SH-SY5Y (cell line): ENCODE measurements around the gene VSTM4.

ENCODE experiments used
- GATA2 ChIP-seq: IDR thresholded peaks from 2 replicates; pipeline ENCODE4 v1.6.1; 2011; ENCODE audit warnings: mild to moderate bottlenecking, low read depth, low read length
- GATA3 ChIP-seq: IDR thresholded peaks from 2 replicates; pipeline ENCODE4 v1.6.1; 2011; ENCODE audit warnings: low read depth, mild to moderate bottlenecking, low read length, moderate library complexity

The VSTM4 gene

DNA sequence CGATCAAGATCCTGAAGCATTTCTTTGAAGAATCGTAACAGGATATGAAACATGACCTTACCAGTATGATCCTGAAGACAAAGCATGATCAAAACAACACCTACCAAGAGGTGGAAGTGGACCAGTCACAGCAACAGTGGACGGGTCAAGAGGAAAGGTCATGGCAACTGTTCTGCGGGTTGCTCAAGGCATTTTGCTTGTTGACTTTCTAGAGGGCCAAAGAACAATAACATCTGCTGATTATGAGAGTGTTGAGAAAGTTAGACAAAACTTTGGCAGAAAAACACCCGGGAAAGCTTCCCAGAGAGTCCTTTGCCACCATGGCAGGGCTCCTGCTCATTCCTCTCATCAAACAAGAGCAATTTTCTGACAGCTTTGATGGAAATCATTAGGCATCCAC is 110.1 kb downstream of the VSTM4 start:
- TF ChIP-seq GATA3 (no peak), GATA2 (no peak)

DNA sequence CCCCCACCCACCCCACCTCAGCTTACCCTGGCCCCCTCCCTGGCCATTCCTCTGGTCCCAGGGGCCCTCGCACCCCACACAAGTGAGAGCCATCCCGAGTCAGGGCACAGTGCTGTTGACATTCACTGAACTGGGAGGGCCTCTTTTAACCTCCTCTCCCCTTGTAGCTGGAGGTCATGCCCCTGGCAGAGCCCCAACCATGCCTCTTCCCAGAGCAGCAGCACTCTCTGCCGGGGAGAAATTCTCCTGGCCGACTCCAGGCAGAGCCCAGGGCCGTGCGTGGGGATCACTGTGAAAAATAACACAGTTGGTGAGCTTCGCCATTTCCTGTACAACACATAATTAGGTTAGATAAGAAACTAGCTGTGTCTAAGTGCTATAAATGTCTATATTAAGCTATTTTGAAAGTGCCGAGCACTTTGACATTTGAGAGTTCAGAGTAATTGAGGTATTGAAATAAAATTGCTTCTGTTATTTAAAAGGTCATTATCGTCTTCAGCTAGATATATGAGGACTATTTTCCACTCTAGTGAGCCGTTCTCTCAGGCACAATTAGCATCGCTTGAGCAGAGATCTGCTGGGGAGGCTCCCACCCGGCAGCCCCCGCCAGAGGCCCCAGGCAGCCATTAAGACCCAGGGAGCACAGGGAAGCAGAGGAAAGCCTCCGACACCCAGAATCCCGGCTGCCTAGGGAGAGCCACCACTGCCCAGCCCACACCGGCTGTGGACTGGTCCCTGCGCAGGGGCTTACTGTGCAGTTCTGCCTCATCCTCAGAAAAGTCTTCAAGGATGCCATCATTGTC is 113.3 kb downstream of the VSTM4 start:
- no peak for TF ChIP-seq GATA2
- TF ChIP-seq GATA3, result no peak

DNA sequence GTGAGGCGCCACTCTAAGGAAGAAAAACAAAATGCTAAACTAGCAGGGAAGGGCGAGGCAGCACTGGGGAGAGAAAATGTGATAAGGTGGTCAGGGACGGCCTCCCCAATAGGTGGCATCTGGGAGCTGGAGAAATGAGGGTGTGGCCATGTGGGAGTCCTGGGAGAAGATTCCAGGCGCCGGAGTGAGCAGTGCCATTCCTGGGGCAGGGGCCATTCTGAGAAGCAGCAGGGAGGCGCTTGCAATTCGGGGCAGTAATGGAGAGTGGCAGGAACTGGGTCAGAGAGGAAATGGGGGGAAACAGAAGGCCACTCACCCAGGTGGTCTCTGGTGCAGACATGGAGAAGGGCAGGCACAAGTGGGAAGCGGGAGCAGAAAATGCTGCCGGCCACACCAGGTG is 113.9 kb downstream of the VSTM4 start:
- TF ChIP-seq GATA3 (no peak), GATA2 (no peak)

DNA sequence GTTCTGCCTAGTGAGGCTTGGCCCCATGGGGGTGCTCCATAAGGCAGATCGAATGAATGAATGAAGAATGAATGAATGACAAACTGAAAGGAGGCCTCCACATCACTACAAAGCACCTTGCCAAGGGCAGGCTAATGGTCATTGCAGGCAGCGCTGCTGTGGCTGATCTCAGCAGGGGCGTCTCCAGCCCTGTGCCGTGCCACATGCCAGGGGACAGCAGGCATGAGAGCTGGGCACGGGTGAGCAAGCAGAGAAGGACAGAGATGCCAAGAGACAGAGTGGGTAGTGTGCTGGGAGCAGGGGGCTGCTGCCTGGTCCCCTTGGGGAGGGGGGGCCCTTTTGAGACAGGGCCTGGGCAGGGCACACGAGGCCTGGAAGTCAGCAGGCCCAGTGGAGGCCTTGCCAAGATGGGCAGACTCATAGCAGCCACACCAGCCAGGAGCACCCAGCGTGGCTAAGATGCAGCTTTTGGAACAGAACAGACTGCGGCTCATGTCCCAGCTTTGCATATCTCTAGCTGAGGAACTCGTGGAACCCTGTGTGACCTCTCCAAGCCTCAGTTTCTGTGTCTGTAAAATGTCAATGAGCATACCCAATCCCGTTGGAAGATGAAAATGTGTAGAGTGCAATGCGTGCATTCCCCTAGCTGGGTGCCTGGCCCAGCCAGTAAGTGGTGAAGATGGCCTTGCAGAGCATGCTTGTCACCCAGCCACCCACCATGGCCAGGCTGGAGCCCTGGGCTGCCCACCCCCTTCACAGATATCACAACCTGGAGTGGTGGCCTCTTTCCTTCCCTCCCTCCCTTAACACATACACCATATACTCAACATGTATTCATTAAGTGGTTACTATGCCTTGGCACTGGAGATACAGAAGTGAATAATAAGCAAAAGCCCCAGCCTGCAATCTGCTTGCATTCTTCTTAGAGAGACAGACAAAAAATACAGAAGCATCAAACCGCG is 114.6 kb downstream of the VSTM4 start:
- TF ChIP-seq GATA2 (no peak), GATA3 (no peak)

DNA sequence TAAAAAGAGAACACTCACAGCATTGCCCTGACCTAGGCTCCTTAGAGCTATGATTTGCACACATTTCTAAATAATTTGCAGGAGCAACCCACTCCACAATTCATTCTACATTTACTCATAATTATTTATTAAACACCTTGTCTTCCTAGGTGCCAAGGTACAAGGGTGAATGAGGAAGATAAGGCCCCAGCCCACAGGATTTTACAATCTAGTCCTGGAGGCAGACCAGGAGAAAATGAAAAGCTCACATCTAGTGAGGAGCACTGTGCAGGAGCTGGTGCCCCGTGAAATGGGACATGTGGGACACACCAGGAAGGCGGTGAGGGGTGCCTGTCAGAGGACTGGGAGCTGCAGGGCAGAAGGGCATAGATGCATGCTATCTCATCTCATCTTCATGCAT is 116.0 kb downstream of the VSTM4 start:
- TF ChIP-seq GATA2, result no peak
- TF ChIP-seq GATA3, result no peak

DNA sequence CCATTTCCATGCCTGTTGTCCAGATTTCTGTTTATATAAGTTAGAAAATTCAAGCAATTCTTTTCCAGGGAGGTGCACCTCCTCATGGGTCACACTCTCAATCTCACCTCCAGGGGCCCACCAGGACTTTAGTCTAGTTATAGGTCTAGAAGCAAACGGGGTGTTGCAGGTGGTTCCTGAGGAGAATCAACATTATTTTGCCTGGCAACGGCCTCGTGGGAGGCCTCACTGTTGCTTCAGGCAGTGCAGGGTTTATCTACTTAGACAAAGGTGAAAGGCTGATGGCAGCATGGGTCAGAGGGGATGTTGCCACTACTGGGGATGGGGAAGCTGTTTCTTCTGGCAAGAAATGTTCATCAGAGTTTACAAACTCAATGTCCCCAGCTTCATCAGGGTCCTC is 119.0 kb downstream of the VSTM4 start:
- TF ChIP-seq GATA3 (no peak), GATA2 (no peak)

DNA sequence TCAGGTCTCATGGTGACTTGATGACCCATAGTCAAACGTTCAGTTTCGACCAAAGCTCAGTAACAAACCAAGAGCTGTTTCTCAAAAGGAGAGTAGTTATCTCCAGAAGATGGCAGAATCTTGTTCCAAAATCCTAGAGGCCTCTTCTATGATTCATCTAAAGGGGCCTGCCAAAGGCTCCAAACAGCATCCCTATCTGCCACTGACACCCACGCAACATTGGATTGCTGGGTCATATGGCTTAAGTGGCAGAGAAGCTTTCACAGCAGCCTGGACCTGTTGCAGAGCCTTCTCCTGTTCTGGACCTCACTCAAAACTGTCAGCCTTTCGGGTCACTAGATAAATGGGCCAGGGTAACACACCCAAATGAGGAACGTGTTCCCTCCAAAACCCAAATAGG is 121.7 kb downstream of the VSTM4 start:
- TF ChIP-seq GATA3, result no peak
- TF ChIP-seq GATA2, result no peak

DNA sequence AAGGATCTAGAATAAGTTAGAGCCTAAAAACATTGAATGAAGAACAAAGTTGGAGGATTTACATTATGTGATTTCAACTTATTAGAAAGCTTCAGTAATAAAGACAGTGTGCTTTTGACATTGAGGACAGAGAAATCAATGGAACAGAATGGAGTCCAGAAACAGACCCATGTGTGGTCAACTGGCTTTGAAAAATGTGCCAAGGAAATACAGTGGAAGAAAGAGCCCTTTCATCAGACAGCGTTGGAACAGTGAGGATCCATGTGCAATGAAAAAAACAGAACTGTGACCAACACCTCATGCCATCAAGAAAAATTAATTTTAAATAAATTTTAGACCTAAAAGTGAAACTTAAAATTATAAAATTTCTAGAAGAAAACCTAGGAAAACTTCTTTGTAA is 125.1 kb downstream of the VSTM4 start:
- no peak for TF ChIP-seq GATA3
- no peak for TF ChIP-seq GATA2

DNA sequence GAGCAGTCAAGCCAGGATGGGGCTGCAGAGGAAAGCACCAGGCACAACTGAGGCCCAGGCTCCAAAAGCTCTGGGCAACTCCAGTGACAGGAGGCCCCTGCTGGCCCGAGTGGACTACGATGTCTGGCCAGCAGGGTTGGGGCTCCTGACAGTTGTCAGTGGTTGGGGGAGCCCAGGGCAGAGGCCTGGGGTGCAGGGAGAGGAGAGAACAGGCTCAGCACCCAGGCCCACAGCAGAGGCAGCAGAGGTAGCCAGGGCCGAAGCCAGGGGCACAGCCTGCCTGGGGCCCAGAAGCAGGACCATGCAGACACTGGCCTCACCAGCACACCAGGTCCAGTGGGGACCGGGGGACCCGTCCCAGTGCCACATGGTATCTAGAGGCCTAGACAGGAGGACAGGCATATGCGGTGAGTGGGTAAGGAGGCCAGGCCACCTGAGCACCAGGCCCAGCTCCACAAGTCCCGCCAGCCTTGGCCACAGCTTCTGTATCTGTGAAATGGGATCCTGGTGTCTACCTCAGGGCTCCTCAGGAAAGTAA is 129.6 kb downstream of the VSTM4 start:
- TF ChIP-seq GATA3 (no peak), GATA2 (no peak)

DNA sequence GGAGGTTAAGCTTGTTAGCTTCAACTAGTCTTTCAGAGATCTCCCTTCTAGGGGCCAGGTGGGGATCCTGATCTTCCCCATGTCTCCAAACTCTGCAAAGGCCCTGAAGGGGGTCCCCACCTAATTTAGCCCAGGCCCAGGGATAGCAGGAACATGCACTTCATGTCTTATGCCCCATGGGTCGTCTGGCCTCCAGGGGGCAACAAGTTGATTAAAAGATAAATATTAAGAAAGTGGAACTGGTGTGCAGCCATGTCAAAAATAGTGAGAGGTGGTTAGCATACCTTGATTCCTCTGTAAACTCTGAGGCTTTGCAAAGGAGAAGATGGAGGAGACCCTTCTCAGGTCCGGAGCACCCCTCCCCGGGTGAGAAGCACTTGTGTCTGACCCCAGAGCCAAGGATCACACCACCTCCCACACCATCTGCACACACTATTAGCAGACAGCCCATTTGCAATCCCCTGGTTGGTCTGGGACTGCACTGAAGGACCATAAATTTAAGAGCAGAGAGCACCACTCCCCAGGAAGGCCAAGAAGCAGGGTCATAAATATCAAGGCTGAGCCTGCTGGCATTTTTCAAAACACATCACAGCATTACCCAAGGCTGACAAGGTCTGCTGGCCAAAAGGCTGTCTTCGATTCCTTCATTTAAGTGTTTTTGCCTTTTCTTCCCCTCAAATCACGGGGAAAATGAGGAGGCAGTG is 131.5 kb downstream of the VSTM4 start:
- no peak for TF ChIP-seq GATA3
- TF ChIP-seq GATA2, result no peak

DNA sequence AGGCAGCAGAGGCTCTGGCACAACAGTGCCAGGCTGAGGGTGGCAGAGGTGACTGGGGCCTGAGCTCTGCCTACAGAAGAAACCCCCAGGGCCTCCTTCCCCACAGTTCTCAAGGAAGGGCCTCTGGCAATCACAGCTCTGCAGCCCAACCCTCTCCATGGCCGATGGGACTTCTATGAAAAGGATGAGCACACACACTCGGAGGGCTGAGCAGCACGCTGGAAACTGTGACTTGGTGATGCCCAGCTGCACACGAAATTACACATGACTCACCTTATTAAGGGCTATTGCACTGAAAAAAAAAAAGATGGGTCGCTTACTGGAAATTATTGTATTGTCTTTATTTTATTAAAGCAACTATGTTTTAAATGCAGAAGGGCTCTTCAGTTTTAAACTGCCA is 132.7 kb downstream of the VSTM4 start:
- no peak for TF ChIP-seq GATA3
- TF ChIP-seq GATA2, result no peak

DNA sequence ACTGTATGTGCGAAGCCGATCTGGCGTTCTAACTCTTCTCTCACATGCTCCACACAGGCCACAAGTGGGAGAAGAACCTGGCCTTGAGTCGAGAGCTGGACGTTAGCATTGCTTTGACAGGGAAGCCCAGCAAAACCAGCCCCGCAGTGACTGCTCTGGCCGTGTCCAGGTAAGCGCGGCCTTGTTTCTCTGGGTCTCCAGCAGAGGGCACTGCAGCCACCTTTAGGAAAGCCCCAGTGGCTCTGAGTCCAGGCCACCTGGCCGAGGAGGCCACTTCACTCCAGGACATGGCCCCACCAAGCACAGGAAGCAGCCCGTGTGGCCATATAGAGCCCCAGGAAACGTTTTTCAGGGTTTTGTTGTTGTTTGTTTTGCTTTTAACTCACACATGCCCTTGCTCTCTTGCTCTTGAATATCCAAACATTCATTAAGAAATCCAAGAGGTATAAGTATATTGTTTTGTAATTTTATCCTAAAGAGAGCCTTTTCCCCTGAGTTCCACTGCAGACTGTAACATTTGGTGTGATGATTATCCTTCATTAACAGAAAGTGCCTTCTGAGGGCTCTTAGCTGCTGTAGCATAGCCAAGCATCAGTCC is 133.9 kb downstream of the VSTM4 start:
- no peak for TF ChIP-seq GATA2
- TF ChIP-seq GATA3, result no peak

DNA sequence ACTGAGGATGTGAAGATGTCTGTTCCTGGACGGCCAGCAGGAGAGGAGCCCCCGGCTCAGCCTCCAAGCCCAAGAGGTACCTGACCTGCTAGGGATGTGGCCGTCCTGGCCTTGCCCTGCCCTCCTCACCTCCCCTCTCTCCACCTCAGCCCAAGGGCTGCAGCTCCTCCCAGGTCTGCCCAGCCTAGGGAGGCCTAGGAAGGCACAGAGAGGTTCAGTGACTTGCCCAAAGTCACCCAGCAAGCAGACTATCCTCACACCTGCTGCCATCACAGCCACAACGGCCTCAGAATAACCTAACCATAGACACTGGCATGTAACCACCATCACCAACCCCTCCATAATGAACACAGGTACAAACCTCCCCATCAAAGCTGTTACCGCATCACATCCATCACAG is 137.0 kb downstream of the VSTM4 start:
- TF ChIP-seq GATA3, result no peak
- no peak for TF ChIP-seq GATA2

DNA sequence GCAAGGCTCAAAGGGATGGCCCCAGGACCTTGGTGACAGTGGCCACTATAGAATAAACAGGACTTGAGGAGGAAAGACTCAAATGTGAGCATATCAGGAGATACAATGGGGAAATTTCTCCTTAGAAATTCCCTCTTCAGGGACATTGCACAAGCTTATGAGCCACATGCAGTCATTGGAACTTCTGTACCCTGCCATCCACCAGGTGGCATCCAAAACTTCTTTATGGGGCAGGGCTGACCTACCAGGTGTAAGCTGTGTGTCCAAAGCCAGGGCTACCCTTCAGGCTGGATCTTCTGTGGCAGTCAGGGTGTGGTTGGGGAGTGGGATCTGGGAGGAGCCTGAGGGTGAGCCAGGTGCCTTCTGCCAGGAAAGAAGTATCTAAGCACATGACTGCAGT is 139.1 kb downstream of the VSTM4 start:
- TF ChIP-seq GATA3, result no peak
